Measurements from ENCODE around the gene AGPAT3.

Gene AGPAT3

GRCh38 chr21:43938751-43939442 lies 73.9 kb downstream of the AGPAT3 start:
- DNase-seq, result peak; percentile 90 to 95 (median 94)

DNA sequence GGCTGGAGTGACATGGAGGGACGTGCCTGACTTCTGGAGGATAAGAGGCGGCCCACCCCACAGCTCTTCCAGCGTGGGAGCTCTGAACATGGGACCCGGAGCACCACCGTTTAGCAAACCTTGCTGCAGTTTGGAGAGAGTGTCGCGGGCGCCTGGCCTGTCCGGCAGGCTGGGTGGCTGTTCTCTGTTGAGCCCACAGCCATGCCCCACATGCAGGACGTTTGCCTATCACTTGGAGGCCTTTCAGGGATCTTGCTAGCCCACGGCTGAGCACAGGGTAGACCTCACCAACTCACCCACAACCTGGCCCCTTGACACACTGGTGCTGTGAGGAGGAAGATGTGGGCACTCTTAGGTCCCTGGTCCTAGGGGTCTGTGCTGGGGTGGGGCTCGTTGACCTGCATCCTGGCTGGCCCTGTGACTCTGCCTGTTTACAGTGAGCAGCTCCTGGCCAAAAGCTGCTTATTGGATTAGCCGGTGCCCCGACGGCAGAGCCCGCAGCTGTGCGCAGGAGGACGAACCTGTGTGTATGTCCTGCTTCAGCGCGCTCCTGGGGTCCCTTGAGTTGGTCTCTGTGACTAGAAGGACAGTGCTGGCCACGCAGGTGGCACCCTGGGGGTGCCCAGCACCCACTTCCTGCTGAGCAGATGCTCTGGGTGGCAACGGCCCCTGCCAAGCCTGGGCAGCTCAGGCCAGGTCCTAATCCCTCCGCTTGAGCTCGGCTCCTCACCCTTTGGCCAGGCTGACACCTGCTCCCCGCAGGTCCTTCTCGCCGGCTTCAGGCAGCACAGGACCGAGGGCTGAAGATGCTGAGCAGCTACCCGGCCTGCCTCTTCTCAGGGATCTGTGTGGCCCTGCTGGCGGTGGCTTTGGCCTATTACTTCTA lies 74.7 kb downstream of the AGPAT3 start:
- no peak for DNase-seq

- DNase-seq, result no peak
These were observed 75.5 kb downstream of the AGPAT3 start for GRCh38 chr21:43940329-43941050.

- DNase-seq, result no peak
These were observed 77.2 kb downstream of the AGPAT3 start for GRCh38 chr21:43942201-43942600.

DNA sequence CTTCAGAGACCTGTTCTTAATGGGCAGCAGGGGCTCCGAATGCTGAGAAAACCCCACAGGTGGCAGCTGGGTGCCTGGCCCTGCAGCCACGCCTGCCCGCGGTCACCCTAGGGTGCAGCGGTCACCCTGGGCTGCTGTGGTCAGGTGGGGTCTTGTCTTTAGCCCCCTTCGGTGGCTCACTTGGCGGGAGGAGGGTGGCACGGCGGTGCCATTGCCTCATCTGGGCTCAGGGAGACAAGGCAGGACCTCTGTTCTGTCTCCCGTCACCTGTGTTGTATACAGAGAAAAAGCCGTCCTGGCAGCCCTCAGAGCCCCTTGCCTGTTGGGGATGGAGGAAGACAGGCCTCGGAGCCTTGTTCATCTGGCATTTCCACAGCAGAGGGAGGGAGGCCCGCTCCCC lies 77.6 kb downstream of the AGPAT3 start:
- DNase-seq, result no peak

- DNase-seq, result no peak
These were observed 78.6 kb downstream of the AGPAT3 start for GRCh38 chr21:43943512-43944077.

- no peak for DNase-seq
These were observed 79.1 kb downstream of the AGPAT3 start for GRCh38 chr21:43944078-43944633.

DNA sequence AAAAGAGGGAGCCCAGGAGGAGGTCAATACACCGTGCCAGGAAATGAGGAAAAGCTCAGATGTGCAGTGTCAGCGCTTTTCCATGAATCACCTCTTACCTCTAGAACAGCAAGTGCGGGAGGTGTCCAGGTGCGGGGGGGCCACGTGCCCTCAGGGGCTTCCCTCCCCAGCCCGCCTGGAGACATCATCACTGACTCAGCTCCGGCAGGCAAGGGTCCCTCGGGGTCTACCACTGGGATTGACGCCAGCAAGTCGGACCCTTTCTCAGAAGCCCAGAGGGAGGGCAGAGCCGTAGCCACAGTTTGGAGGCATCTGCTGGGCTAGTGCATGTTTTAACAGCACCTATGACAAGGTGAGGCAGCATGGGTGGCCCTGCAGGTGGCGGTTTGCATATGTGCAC lies 79.7 kb downstream of the AGPAT3 start:
- DNase-seq, result no peak

DNA sequence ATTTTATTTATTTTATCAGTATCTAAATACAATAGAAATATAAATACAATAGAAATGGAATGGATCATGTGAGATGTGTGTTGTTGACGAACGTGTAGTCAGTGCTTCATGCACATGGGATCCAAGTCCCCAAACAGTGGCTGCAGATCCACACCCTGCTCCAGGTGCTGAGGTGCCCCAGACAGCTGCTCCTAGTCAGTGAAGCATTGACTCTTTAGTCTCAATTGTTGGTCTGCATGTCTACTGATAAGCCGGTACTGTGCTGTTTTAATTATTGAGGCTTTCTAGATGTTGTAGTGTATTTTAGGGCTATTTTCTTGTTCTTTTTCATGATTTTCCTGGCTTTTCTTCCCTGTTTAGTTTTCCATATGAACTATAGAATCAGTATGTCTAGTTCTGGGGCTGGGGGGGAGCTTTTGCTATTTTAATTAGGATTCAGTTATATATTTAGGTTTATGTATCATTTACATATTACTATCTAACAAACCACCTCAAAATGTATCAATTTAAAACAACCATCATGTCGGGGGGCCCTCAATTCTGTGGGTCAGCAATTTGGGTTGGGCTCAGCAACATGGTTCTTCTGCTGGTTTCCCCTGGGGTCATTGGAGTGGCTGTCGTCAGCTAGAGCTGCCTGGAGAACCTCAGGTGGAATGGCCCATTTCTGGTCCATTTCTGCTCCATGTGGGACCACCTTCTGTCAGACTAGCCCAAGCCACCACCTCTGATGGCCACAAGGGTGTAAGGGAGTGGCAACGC lies 83.9 kb downstream of the AGPAT3 start:
- no peak for DNase-seq

DNA sequence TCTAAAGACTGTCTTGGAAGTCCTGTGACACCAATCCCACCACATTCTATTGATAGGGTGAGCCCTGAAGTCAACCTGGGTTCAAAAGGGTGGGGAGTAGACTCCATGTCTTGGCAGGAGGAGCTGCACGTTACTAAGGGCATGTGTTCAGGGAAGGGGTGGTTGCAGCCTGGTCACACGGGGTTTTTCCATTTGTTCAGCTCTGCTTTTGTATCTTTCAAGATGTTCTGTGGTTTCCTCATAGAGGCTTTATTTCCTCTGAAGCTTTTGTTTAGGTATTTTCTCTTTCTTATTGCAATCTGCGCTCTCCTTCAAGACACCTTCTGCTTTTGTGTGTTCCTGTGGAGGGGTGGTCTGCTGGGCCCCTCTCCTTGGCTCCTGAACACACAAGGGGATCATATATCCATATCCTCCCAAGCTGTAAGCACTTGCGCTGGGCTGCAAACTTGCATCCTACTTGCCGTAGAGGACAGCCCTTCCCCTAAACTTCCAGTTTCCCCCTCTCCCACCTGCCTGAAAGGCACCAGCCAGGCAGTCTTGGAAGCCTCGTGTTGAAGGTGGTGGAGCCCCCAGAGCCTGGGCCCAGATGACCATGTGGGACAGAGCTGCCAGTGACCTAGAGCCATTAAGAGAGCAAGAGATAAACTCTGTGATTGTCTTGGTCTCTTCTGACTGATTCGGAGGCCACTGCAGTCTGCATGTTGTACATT lies 84.6 kb downstream of the AGPAT3 start:
- no peak for DNase-seq

GRCh38 chr21:43950481-43950880 lies 85.5 kb downstream of the AGPAT3 start:
- DNase-seq, result no peak

GRCh38 chr21:43950936-43951335 lies 85.9 kb downstream of the AGPAT3 start:
- DNase-seq, result no peak

GRCh38 chr21:43951911-43952703 lies 87.1 kb downstream of the AGPAT3 start:
- DNase-seq, result no peak

- DNase-seq, result no peak
These were observed 88.0 kb downstream of the AGPAT3 start for GRCh38 chr21:43953021-43953420.

DNA sequence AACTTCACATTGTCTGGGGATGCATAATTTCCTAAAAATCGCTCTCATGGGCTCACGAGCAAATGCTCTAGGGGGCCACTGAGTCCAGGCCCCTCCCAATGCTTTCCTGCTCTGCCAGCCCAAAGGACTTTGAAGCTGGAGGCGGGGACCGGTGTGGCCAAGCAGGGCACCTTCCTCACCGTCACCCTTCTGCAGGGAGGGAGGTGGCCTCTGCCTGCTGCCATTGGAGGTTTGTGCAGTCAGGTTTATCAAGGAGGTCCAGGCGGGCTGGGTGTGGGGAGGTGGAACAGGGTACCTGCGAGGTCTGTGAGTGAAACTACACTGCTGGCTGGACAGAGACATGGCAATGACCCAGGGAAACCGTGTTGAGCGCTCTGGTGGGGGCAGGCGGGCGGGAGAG lies 89.0 kb downstream of the AGPAT3 start:
- no peak for DNase-seq

- no peak for DNase-seq
These were observed 89.9 kb downstream of the AGPAT3 start for GRCh38 chr21:43954896-43955295.

DNA sequence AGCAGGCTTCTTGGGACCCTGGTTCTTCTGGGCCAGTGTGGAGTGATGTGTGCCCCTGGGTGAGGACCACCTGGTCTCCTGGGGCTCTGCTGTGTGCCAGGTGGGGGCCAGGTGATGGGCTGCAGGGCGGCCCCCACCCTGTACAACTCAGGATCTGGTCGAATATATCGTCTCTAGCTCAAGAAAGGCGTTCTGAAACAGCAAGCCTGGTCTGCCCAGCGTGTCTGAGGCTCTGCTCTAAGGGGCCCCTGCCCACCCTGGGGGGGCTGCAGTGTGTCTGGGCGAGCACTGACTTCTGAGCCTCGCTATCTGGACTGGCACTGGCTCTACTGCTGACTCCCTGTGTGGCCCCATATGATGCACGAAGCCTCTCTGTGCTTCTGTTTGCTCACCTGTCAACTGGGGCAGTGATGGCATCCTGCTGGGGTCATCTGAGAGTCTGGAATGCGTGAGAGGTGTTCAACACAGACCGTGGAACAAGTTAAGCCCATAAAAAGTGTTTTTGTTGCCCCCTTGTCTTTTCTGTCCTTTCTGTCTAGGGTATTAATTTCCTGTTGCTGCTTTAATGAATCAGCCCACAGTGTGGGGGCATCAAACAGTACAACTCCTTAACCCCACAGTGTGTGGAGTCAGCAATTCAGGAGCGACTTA lies 91.1 kb downstream of the AGPAT3 start:
- no peak for DNase-seq

DNA sequence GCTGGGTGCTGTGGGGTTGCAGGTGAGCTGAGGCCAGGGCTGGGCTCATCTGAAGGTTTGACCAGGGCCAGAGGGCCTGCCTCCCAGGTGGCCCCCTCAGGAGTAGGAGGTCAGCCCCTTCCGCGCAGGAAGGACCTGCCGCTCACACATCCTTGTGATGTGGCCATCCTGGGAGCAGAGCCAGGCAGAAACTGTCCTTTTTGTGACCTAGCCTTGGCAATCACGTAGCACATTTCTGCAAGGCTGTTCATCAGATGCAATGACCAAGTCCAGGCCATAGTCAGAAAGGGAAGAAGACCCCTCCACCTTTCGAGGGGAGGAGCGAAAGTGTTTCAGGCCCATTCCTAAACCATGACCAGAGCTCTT lies 91.6 kb downstream of the AGPAT3 start:
- no peak for DNase-seq

GRCh38 chr21:43957128-43957571 lies 92.1 kb downstream of the AGPAT3 start:
- no peak for DNase-seq

Measured in suppressor macrophage (primary cell).